GM21717 (cell line): ENCODE measurements around the gene ZNF286A.
"Not testable (repeated sequence)": the region's sequence is repeated elsewhere in the genome, so short reads cannot be mapped to it uniquely, and the experiment has no call there.

Experiments
- ATAC-seq: cut with Tn5 transposase; IDR thresholded peaks from one replicate; pipeline ENCODE4 v1.9.1; 2021; ENCODE audit warnings: mild to moderate bottlenecking, moderate library complexity; ENCODE audit not compliant: unreplicated experiment

Gene ZNF286A

DNA sequence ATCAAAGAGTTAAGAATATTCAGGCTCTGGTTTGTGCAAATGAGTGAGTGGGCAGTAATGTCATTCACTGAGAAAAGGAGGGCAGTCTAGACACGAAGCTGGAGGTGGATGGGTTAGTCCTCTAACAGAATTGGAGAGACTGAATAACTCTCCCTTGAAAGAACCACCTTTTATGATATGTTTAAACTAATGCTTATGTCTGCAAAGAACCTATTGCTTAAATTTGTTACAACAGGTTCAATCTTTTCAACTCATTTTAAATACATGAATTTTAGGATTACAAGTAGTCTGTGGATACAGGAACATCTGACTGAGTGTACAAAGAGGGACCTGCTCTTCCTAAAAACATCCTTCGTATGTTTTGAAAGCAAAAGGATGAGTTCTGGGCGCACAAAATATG is 585 bp upstream of the ZNF286A start:
- peak; percentile 5 for ATAC-seq

DNA sequence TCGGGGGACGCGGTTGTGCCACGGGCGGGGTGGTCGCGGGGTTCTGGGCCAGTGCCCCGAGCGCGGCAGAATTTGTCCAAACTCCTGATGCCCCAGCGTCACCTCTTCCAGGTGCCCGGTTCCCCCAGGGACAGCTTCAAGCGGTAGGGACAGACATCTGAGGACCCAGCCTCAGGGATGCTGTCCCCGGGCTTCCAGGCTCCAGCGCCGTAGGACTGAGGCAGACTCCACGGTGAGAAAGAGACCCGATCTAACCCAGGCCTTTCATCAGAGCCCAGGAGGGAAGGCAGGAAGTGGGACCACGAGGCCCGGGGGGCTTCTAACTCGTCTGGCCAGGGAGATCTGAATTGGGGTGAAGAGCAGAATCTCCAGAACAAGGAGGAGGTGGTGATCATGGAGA is 385 bp downstream of the ZNF286A start:
- ATAC-seq, result peak; percentile 10

DNA sequence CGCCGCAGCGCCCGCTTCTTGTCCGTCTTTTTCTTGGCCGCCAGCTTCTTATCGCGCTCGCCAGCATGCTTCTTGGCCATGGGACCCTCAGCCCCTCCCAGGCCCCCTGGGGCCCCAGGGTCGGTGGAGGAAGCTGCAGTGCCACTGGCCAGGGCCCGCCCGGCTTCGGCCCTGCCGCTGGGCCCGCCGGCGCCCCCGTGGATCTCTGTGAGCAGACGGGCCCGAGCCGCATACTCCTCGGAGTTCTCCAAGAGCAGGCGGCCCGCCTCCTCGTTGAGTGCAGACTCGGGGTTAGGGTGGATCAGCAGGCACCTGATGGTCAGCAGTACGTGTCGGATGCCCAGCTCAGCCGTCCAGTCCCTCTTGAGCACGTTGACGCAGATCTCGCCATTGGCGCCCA is 4.7 kb downstream of the ZNF286A start:
- not testable (repeated sequence) for ATAC-seq

DNA sequence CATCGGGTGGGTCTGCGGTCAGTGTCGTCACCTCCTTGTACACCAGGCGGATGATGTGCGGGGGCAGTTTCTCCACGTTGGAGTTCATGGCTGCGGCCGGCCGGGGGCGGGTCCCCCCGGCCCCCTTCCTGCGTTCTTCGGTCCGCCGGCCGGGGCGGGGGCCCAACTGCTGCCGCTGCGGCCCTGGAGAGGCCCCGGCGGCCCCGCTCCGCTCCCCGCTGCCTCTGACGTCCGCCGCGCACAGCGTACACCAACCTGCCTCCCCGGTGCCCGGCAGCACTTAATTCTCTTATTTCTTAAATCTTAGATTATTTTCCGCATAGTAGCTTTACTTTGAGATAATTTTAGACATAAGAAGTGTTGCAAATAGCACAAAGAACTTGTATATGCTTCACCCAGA is 5.3 kb downstream of the ZNF286A start:
- ATAC-seq, result not testable (repeated sequence)

DNA sequence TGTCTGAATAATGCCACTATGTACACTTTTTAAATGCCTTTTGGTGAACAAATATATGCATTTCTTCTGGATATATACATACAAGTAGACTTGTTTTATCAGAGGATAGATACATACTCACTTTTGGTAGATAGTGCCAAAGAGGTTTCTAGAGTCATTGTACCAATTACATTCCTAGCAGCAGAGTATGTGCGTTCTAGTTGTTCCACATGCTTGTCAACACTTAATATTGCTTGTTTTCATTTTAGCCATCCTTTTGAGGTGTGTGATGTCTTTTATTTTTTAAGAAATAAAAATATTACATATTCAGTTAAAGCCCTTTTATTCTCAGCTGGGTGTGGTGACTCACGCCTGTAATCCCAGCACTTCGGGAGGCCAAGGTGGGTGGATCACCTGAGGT is 9.3 kb downstream of the ZNF286A start:
- not testable (repeated sequence) for ATAC-seq

DNA sequence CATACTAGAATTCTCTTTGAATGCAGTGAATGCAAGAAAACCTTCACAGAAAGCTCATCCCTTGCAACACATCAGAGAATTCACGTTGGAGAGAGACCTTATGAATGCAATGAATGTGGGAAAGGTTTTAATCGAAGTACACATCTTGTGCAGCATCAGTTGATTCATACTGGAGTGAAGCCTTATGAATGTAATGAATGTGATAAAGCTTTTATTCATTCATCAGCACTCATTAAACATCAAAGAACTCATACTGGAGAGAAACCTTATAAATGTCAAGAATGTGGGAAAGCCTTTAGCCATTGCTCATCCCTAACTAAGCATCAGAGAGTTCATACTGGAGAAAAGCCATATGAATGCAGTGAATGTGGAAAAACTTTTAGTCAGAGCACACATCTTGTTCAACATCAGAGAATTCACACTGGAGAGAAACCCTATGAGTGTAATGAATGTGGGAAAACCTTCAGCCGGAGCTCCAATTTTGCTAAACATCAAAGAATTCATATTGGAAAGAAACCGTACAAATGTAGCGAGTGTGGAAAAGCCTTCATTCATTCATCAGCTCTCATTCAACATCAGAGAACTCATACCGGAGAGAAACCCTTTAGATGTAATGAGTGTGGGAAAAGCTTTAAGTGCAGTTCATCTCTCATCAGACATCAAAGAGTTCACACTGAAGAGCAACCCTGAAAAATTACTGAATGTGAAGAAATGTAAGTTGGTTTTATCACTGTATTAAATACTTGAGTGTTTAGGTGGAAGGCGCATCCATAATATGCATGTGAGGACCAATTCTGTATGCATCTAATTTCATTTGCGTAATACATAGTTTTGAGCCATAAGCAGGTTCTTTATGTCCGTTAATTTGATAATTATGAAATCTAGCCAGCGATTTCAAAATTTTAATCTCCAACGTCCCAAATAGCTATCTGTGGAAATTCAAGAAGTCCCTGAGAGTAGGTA is 17.3 kb downstream of the ZNF286A start:
- not testable (repeated sequence) for ATAC-seq

DNA sequence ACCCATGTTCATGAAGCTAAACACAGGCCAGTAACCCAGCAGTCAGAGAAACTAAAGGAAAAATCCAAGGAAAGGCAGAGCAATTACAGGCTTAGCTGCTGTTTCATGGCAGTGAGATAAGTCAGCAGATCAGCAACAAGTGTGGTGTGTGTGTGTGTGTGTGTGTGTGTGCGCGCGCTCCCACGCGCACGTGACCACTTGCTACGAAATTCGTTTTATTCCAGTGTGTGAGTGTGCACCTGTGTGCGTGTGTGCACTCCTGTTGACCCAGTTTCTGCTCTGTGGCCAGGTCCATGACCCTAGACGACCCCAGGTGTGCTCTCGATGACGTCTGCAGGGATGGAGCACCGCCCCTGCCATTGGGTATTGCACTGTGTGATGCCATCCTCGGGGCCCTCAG is 31.0 kb downstream of the ZNF286A start:
- not testable (repeated sequence) for ATAC-seq

DNA sequence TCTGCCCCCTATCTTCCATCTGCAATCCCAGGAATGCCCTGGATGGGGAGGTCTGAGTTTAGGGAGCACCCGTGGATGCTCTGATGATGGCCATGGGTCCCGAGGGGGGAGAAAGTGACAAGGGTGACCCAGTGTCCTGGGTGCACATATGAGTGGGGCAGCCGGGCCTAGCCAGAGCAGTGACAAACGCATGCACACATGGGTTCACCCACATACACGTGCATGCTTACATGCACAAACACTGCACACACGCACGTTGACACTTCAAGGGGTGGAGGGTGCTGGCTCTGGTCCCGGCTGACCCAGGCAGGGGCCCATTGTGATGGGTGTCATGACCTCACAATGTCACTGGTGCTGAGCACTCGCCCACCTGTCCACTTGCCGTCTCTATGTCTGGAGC is 32.3 kb downstream of the ZNF286A start, which contains the start of gene TBC1D26:
Gene TBC1D26, plus strand, starts transcription at position 384 of the 400 bp plus-strand sequence. CDS start 3,066 bp downstream, outside the sequence.
- not testable (repeated sequence) for ATAC-seq

DNA sequence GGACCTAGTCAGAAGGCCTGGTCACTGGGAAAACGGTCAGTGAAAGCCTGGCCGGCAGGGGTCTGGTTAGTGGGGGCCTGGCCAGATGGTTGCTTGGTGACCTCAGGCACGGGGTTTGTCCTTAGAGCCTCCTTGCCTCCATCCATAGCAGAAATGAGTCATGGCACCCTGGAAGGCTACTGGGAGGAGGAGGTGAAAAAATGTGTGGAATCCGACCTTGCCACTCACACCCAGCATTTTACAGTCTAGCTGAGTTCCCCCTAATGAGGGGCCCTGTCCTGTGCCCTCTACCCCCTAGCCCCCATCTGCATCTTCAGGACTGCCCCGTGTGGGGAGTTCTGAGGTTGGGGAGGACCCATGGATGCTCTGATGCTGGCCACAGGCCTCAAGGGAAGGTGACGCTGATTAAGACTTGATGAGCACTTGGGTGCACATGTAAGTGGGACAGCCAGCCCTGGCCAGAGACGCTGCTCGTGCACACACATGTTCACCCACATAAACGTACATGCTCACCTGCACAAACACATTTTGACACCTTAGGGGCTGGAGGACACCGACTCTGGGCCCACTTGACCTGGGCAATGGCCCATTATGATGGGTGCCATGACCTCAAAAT is 33.7 kb downstream of the ZNF286A start:
- ATAC-seq, result not testable (repeated sequence)

DNA sequence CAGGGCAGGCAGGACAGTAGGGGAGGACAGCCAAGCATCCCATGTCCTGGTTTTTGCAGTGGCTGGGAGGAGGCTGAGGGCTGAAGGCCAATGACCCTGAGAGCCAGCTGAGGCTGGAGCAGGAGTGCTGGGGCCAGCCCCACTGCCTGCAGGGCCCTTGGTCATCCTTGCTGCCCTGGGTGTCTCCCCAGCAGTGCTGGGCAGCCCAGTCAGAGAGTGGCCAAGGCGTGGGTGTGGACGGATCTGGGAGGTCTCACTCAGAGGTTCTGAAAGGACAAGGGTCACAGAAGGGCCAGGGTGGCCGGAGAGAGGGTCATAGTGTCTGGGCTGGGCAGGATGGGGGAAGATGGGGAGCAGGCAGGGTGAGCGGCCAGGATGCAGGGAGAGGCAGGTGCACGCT is 37.0 kb downstream of the ZNF286A start:
- ATAC-seq, result not testable (repeated sequence)

DNA sequence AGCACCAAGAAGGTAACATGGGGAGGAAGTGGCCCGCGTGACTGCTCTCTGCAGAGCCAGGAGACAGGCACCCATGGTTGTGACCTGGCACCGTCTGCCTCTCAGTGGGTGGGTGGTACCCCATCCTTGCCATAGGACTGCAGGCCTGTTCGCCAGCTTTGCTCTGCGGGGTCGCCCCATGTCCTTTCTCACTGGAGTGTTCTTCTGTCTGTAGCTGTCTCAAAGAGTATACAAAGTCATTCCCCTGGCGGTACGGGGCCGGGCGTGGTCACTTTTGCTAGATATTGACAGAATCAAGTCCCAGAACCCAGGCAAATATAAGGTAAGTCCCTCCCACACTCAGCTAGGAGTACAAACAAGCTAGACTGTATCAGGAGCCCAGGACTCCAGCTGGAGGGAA is 38.5 kb downstream of the ZNF286A start:
- ATAC-seq, result no peak

DNA sequence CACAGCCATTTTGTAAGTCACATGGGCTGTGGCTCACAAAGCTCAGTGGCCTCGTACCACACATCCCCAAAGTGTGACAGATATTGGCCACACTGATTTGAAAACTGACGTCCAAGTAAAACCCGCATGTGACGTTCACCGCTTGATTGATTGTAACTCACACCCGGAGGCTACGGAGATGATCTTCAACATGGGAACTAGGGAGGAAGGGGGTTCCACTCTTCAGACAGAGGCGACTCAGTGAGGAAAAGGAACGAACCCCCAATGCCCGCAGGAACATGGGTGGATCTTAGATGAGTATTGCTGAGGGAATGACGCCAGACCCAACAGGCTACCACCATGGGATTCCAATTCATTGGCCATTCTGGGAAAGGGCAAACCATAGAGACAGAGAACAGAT is 39.7 kb downstream of the ZNF286A start:
- not testable (repeated sequence) for ATAC-seq

DNA sequence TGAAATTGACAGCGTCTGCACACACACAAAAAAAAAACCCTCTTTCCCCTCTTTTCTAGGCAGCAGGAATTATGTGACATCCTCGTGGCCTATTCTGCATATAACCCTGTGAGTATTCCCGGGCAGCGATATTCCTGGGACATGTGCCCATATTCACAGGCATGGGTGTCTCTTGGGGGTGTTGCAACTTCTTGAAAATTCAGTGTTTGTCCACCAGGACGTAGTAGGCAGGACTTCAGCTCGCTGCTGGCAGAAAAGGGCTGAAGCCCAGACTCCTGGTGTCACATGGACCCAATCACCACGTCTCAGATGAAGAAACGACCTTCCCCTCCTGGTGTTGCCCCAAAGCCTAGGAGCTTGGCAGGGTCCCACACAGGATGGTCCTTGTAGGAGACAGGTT is 40.5 kb downstream of the ZNF286A start:
- ATAC-seq, result not testable (repeated sequence)

DNA sequence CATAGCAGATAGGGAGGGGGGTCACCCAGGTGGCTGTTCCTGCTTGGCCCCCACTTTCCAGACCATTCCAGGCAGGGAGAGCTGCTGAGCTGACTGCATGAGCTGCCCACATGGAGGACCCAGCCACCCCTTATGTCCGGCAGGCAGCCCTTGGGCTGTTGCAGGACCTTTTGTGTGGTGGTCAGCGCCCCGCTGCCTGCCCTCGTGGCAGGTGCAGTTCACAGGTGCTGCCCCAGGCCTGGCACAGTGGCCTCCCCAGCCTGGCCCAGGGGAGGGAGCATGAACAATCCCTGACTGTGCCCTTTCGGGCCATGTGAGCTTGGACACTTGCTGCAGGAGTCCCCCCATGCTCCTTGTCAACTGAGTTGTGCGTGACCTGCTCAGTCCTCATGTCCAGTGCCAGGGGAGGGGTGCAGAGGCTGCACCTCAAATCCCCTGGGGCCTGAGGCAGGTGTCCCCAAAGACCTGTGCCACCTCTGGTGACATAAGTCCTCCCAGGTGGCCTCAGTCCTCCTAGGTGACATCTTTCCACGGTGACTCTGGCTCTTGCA is 41.1 kb downstream of the ZNF286A start:
- no peak for ATAC-seq

DNA sequence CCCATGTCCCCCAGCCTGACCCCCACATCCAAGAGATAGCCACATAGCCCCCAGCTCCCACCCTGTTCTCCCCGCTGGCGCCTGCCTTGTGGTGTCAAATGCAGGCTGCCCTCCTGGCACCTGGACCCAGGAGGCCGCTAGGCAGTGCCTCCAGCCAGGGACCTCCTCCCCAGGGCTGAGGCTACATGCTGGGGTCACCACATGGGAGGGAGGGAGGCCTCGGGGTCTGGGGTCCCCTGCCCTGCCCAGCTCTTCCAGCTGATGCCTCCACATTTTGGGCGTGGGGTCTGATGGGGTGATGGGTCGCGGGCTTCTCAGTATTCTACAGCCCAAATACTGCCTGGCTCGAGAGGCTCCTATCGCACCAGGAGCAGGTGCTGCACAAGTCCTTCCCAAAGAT is 42.1 kb downstream of the ZNF286A start:
- ATAC-seq, result no peak

DNA sequence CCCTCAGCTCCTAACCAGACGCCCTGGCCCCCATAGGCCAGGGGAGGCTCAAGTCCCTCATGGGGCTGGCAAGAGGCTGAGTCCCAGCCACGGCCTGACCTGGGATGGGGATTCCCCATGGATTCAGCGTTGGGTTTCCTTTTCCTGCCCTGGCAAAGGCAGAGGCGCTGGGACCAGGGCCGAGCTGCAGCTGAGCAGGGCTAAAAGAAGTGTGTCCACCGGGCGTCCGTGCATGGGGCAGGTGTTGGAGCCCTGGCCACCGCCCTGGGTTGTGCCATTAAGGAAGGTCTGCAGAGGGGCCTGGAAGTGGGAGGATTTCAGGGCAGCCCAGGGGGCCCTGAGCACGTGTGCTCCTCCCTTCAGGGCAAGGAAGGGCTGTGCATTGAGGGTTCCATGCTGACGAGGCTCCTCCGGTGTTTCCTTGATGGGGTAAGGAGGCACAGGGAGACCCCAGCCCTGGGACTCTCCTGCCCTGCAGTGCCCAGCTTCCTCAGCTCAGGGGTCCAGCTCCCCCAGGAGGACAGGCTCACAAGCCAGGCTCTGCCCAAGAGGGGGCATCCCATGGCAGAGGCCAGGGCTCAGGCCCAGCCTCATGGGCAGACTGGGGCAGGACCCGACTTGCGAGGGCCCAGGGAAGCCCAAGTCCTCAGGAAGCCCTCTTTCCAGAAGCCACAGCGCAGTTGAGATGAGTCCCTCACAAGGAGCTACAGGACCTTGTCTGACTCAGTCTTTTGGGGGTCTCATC is 42.7 kb downstream of the ZNF286A start:
- no peak for ATAC-seq

DNA sequence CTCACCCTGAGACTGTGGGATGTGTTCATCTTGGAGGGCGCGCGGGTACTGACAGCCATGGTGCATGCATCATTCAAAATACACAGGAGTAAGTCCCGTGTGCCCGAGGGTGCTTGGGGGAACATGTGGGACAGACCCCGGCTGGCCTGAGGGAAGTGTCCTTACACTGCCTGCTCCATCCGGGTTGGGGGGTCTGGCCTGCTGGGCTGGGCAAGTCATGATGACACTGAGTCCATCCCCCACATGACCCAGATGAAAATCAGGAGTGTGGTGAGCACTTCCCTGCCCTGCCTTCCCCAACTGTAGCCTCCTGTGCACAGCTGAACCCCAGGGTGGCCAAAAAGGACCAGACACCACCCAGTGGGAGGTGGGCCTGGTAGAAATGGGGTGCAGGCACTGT is 43.4 kb downstream of the ZNF286A start:
- ATAC-seq, result no peak

DNA sequence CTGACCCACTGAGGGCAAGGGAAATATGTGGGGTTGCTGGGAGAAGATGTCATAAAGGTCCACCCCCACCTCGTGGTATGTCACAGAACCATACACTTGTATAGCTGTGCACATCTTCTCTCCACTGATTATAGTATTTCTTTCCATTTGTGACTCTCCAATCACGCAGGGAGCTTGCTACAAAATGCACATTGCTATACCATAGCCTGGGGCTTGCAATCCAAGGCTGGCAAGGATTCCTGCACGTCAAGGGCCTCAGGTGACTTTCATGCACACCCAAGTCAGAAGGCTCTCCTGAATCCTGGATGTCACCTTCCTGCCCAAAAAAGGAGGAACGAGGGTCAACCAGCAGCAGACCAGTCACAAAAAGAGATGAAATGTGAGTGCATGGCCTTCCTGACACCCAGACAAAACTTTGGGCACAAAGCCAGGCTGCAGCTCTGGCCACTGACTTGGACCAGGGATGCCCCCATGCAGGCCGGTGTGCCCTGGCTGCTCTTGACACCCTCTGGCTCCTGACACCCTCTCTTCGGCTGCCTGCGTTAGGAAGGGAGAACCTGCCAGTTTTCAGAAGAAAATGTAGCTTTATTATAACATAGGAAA is 44.6 kb downstream of the ZNF286A start:
- no peak for ATAC-seq

DNA sequence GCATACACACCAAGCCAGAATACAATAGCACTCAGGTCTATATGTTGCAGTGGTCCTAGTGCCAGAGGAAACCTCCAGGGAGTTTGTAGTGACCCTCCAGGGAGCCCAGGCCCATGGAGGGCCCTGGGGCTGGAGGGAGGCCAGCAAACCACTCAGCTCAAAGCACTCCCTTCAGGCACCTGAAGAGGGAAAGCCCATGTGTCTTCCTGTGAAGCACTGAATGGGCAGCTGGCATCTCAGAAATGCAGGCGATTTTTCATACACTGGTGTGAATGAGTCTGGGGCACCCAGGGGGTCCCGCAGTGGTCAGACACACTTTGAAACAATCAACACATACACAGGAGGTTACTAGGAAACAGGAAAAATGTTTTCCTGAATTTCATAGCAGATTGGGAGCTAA is 45.3 kb downstream of the ZNF286A start:
- ATAC-seq, result no peak

DNA sequence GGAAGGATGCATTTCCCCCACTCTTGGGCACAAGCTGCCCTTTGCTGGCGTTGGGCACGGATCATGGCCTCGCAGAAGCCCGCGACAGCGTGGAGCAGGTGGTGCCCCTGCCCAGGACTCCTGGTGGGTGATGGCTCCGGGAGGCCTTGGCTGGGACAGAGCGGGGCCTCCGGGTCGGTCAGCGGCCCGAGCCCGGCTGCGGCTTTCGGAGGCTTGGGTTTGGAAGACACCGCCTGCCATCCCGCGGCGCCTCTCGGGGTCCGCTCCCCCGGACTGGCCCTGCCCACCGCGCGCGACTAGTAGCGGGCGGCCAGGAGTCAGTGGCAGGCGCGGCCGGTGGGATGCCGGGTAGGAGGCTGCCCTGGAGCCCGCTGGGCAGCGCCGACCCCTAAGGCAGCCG is 49.9 kb downstream of the ZNF286A start:
- ATAC-seq, result not testable (repeated sequence)
